ENCODE data around the gene LTBP3. TPM values are rescaled to one million over a fixed set of nuclear protein-coding genes. Genes with fewer than 3 reads are reported as not detected.

LTBP3 gene
- total and polyA plus RNA-seq, 9 of the 15 experiments (the other 6 are each of a cell fraction or from before 2014, with no cell fraction given) = 0.06 to 20.5 (median 4.8) TPM

GRCh38 chr11:65528819-65529350, 29.3 kb downstream of the LTBP3 start:
- H3K9ac ChIP-seq (ENCODE audit: insufficient read depth in 1 of 2, low read depth in 2 of 2, low read length in 2 of 2) = peak overlapping the region in 1 of 2 experiments; percentile 50; a peak in 2 of 4 replicates
- no peaks in the 10 kb centered on the region for H3K27me3 ChIP-seq (ENCODE audit: control insufficient read depth in 2 of 2, insufficient read depth in 2 of 2, low read length in 2 of 2)
- DNase-seq (ENCODE audit: extremely low read depth in 1 of 4, low spot score in 3 of 4) (no peak), ATAC-seq (no peak), FAIRE-seq (no peak)
- in situ Hi-C loops (cut with MboI) = no loop called here
- no peak overlapping the region for H3K4me2 ChIP-seq (ENCODE audit: insufficient read depth, low read length)
- TF ChIP-seq NCOA4 (IDR thresholded peaks at IDR 0.05; ENCODE audit: partially characterized antibody) (no peak), SMARCE1 (IDR thresholded peaks at IDR 0.05) (no peak), ZNF586 (CRISPR knock-in tag; conservative IDR thresholded peaks at IDR 0.05) (no peak), DIDO1 (tag; IDR thresholded peaks at IDR 0.05; ENCODE audit: low read depth) (no peak), MECOM (CRISPR knock-in tag; IDR thresholded peaks at IDR 0.05) (no peak), POLR2A (conservative IDR thresholded peaks at IDR 0.05) (peak; percentile 5; the same call in 1 of the 2 replicates), RBFOX2 (IDR thresholded peaks at IDR 0.05; ENCODE audit: low read depth, low read length) (peak; percentile 42; the same call in 1 of the 2 replicates), XRCC4 (IDR thresholded peaks at IDR 0.05; ENCODE audit: extremely low read depth, insufficient read depth, insufficient read length) (no peak), ZNF398 (CRISPR knock-in tag; IDR thresholded peaks at IDR 0.05) (no peak)
- ChIA-PET CTCF (ENCODE audit: low intra/inter-chr PET ratio) (no interaction called here), POLR2A (interaction anchor here (5.7 to 6.5 kb wide), 2 partner anchors 30 to 105 kb away, joined by 36 to 47 read pairs; partner anchors contain the start of genes MALAT1 and NEAT1)
- peaks cover 69% of the 10 kb centered on the region; the same call in 2 of the 3 replicates for H3K36me3 ChIP-seq (ENCODE audit: control insufficient read depth, insufficient read depth, low read length)
- no peaks in the 10 kb centered on the region for H3K9me3 ChIP-seq (replicated peaks; ENCODE audit: control insufficient read depth, insufficient read depth, low read depth, low read length)
- no peak overlapping the region for H2AFZ ChIP-seq (ENCODE audit: low read depth, low read length)
- no peak overlapping the region for H3K4me3 ChIP-seq
- peaks cover 26% of the 10 kb centered on the region for H3K79me2 ChIP-seq (ENCODE audit: control insufficient read depth, insufficient read depth, low read length)
- WGBS (ENCODE audit: insufficient coverage, low coverage, missing lambda C conversion rate) = 92% methylated on average over 12 of the region's 12 CpGs
- peaks cover 15 to 38% of the 10 kb centered on the region in 2 experiments for H3K4me1 ChIP-seq (replicated peaks in 1 of 2; ENCODE audit: control insufficient read depth in 2 of 2, insufficient read depth in 2 of 2, low read length in 2 of 2)
- 0 out of 2 replicates have a peak, but pooled peaks cover 7% of the 10 kb centered on the region for H4K20me1 ChIP-seq (replicated peaks; ENCODE audit: control insufficient read depth, insufficient read depth, low read length)
- H3K27ac ChIP-seq (ENCODE audit: extremely low read depth, low read depth, low read length) = no peak overlapping the region
- intact Hi-C loops (cut with micrococcal nuclease) = loop anchor here (5.0 kb wide), 1 partner anchor 43 kb away; the partner anchor contains the start of genes FAM89B and ZNRD2
- peaks cover 4% of the 10 kb centered on the region for H3K9me1 ChIP-seq (ENCODE audit: control insufficient read depth, insufficient read depth, low read length)
- BruUV-seq (replicated peaks) = no TSS peak
